GM12878 (cell line): ENCODE measurements around the gene HNRNPDL. TPM values are rescaled to one million over a fixed set of nuclear protein-coding genes. Genes with fewer than 3 reads are reported as not detected.
A peak's percentile ranks its signal among the peaks of the same experiment; 100 is the strongest.

Experiments
- ATAC-seq: fragments of 200-7000 bp; cut with Tn5 transposase; 3 replicates; pipeline ENCODE4 v1.9.1; 2020; ENCODE audit warnings: mild to moderate bottlenecking, moderate library complexity
- BruUV-seq: library from RNA; stranded (reverse); fragments of 400-500 nt; replicated peaks from 2 replicates; lab custom pipeline; 2021; lab: Mats Ljungman, UMichigan
- CTCF ChIA-PET: fragments of 300-600 bp; sonication (Branson Sonifier 250); formaldehyde crosslinking; extraction: SDS; loops from one replicate; lab custom pipeline; 2021; ENCODE audit warnings: inconsistent platforms; lab: Yijun Ruan, JAX
- POLR2A ChIA-PET: fragments of 350-600 bp; formaldehyde crosslinking; extraction: SDS; loops from one replicate; lab custom pipeline; 2021; ENCODE audit warnings: inconsistent platforms; lab: Charles Lee
- RAD21 ChIA-PET: fragments of 300-600 bp; sonication (Branson Sonifier 250); formaldehyde crosslinking; loops from one replicate; lab custom pipeline; 2023; ENCODE audit warnings: antibody characterized with exemption; ENCODE audit not compliant: unreplicated experiment; lab: Charles Lee
- SMC1A ChIA-PET: fragments of 300-600 bp; sonication (Branson Sonifier 250); formaldehyde crosslinking; loops from one replicate; lab custom pipeline; 2023; ENCODE audit not compliant: unreplicated experiment, uncharacterized antibody; lab: Charles Lee
- DNase-seq: peaks from one replicate; pipeline ENCODE4 v3.0.0-alpha.2; 2011; ENCODE audit warnings: low read depth, low spot score
- FAIRE-seq: peaks from 3 replicates; lab custom pipeline; 2011; peaks lifted over from hg19 to GRCh38; lab: Jason Lieb, UNC
- H2AFZ ChIP-seq: 2 replicates; pipeline ENCODE4 v1.6.0; 2011; ENCODE audit warnings: low read depth, low read length, control low read depth; ENCODE audit not compliant: control insufficient read depth
- H3K27ac ChIP-seq: 2 replicates; pipeline ENCODE4 v1.5.1; 2011; ENCODE audit warnings: control low read depth; ENCODE audit not compliant: control insufficient read depth, insufficient read depth
- H3K27me3 ChIP-seq, 2 experiments: replicated peaks in 1 of 2; 2 replicates each; pipeline versions ENCODE4 v1.6.0 to v1.6.1; 2011; ENCODE audit warnings: low read length in 1 of 2; ENCODE audit not compliant: control insufficient read depth in 2 of 2, insufficient read depth in 2 of 2
- H3K36me3 ChIP-seq, 2 experiments: 2 replicates each; pipeline ENCODE4 v1.5.1; 2011; ENCODE audit warnings: low read length in 1 of 2; ENCODE audit not compliant: control insufficient read depth in 2 of 2, insufficient read depth in 2 of 2
- H3K4me1 ChIP-seq: 2 replicates; pipeline ENCODE4 v1.6.1; 2011; ENCODE audit warnings: mild to moderate bottlenecking, low read length, moderate library complexity, mixed read lengths; ENCODE audit not compliant: control insufficient read depth, insufficient read depth
- H3K4me2 ChIP-seq: 2 replicates; pipeline ENCODE4 v1.6.0; 2011; ENCODE audit warnings: control low read depth; ENCODE audit not compliant: control insufficient read depth, insufficient read depth
- H3K4me3 ChIP-seq: fragments of 200-600 bp; sonication (generic); 2 replicates; pipeline ENCODE4 v1.5.1; 2016
- H3K79me2 ChIP-seq: 2 replicates; pipeline ENCODE4 v1.6.0; 2011; ENCODE audit warnings: low read length; ENCODE audit not compliant: control insufficient read depth, insufficient read depth
- H3K9ac ChIP-seq: 2 replicates; pipeline ENCODE4 v1.8.0; 2011; ENCODE audit warnings: low read length, control low read depth, mixed read lengths; ENCODE audit not compliant: control insufficient read depth, insufficient read depth
- H3K9me3 ChIP-seq: replicated peaks from 3 replicates; pipeline ENCODE4 v1.5.1; 2011; ENCODE audit warnings: mild to moderate bottlenecking, low read length; ENCODE audit not compliant: control insufficient read depth, insufficient read depth
- H4K20me1 ChIP-seq: 2 replicates; pipeline ENCODE4 v1.6.0; 2011; ENCODE audit not compliant: control insufficient read depth, insufficient read depth
- BCL3 ChIP-seq: IDR thresholded peaks from 2 replicates; pipeline ENCODE4 v1.6.1; 2011; ENCODE audit warnings: borderline replicate concordance, low read depth, mild to moderate bottlenecking, moderate library complexity, low read length; ENCODE audit not compliant: insufficient read depth, poor library complexity, severe bottlenecking
- BCLAF1 ChIP-seq: fragments of 450-650 bp; IDR thresholded peaks from 2 replicates; pipeline ENCODE4 v1.6.1; 2017; ENCODE audit warnings: antibody characterized with exemption, mild to moderate bottlenecking, moderate library complexity
- MYB ChIP-seq: fragments of 150-350 bp; IDR thresholded peaks from 2 replicates; pipeline ENCODE4 v1.6.1; 2014; ENCODE audit warnings: mild to moderate bottlenecking, low read depth, low read length, borderline replicate concordance
- SMARCA5 ChIP-seq: fragments of 450-650 bp; IDR thresholded peaks from 2 replicates; pipeline ENCODE4 v1.6.1; 2017; ENCODE audit warnings: mild to moderate bottlenecking
- STAT1 ChIP-seq: fragments of 450-650 bp; conservative IDR thresholded peaks from 2 replicates; pipeline ENCODE4 v1.6.1; 2014; ENCODE audit warnings: antibody characterized with exemption, mild to moderate bottlenecking
- ZNF24 ChIP-seq: fragments of 450-650 bp; IDR thresholded peaks from 2 replicates; pipeline ENCODE4 v1.6.1; 2017; ENCODE audit warnings: antibody characterized with exemption, mild to moderate bottlenecking
- WGBS: methylation state at CpG from one replicate; pipeline ENCODE4 v1.1.6; 2016; ENCODE audit warnings: low lambda C conversion rate; ENCODE audit not compliant: insufficient replicate concordance, insufficient coverage; ENCODE audit errors: missing lambda C conversion rate; 5-methylcytosine and 5-hydroxymethylcytosine counted together
- in situ Hi-C: fragments of 300-500 bp; cut with MboI; formaldehyde crosslinking; loops from 9 replicates; pipeline ENCODE4 v1.14.3; 2018; ENCODE audit warnings: mixed read lengths
- intact Hi-C: fragments of 100-400 bp; cut with micrococcal nuclease; formaldehyde crosslinking; loops from one replicate; pipeline ENCODE4 v1.14.2; 2022; ENCODE audit not compliant: unreplicated experiment
- polyA plus RNA-seq, 11 experiments: library from polyadenylated mRNA; depleted of rRNA in 4 of 11; unstranded in 6 of 11; stranded (reverse) in 5 of 11; fragments of >200 nt; fragmentation: Nextera tagmentation in 4 of 11; fragmentation: Illumina TruSeq in 1 of 11; extraction: Ambion mirVana in 4 of 11; extraction: Trizol in 1 of 11; gene quantifications; 1 replicate in 1 of 11; 2 replicates in 10 of 11; pipeline versions ENCODE4 v1.2.1 to v1.2.3, GENCODE V29; 2011 to 2016; ENCODE audit warnings: inconsistent platforms in 2 of 11, missing spikeins in 2 of 11, low read depth in 1 of 11
- total RNA-seq, 4 experiments: library from RNA; depleted of rRNA in 3 of 4; stranded (reverse); fragments of >200 nt in 3 of 4; fragmentation: Illumina TruSeq in 1 of 4; extraction: Trizol in 1 of 4; gene quantifications; 2 replicates each; pipeline versions ENCODE4 v1.2.1 to v1.2.3, GENCODE V29; 2013 to 2021
- TF ChIP-seq, protein P1 (sequence below): fragments of 450-650 bp; IDR thresholded peaks from 2 replicates; pipeline ENCODE4 v1.6.1; 2016; ENCODE audit warnings: mild to moderate bottlenecking, moderate library complexity, borderline replicate concordance

The HNRNPDL gene
- total and polyA plus RNA-seq, 10 of the 15 experiments (the other 5 are each of a cell fraction or from before 2014, with no cell fraction given): 217 to 510 (median 345) TPM

DNA sequence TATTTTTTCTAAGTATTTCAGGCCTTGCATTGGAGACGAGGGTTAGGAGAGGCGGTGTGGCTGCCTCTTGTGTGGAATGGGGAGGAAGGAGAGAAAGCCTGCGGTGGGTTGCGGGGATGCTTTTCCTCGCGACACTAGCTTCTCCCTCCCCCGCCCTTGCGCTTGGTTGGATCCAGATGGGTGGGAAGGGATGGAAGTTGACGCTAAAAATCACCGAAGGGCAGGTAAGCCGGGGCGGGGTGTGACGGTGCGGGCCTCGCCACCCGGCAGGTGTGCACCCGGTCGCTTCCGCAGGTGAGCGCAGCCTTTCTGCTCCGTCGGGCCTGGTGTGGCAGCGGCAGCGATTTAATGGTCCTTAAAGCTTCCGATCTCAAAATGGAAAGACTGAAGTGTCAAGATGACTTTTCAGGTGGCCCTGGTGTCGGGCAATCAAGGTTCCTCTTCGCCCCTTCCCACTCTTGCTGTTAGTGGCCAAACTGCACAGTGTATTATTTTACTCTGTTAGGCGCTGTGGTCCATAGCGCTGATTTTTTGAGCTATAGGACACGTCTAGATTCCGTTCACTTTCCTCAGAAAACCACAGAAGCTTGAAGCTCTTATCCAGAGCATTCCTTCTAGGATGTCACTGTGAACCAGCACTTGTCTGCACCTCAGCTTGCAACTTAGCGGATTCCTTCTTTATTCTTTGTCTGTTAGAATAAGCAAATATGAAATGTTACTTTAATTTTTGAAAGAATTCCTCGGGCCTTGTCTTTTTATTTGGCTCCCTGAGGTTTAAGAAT lies 893 bp upstream of the HNRNPDL start (continued):
- TF ChIP-seq, protein P1, sequence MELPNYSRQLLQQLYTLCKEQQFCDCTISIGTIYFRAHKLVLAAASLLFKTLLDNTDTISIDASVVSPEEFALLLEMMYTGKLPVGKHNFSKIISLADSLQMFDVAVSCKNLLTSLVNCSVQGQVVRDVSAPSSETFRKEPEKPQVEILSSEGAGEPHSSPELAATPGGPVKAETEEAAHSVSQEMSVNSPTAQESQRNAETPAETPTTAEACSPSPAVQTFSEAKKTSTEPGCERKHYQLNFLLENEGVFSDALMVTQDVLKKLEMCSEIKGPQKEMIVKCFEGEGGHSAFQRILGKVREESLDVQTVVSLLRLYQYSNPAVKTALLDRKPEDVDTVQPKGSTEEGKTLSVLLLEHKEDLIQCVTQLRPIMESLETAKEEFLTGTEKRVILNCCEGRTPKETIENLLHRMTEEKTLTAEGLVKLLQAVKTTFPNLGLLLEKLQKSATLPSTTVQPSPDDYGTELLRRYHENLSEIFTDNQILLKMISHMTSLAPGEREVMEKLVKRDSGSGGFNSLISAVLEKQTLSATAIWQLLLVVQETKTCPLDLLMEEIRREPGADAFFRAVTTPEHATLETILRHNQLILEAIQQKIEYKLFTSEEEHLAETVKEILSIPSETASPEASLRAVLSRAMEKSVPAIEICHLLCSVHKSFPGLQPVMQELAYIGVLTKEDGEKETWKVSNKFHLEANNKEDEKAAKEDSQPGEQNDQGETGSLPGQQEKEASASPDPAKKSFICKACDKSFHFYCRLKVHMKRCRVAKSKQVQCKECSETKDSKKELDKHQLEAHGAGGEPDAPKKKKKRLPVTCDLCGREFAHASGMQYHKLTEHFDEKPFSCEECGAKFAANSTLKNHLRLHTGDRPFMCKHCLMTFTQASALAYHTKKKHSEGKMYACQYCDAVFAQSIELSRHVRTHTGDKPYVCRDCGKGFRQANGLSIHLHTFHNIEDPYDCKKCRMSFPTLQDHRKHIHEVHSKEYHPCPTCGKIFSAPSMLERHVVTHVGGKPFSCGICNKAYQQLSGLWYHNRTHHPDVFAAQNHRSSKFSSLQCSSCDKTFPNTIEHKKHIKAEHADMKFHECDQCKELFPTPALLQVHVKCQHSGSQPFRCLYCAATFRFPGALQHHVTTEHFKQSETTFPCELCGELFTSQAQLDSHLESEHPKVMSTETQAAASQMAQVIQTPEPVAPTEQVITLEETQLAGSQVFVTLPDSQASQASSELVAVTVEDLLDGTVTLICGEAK: peak; percentile 27; the same call in 1 of the 2 replicates

GRCh38 chr4:82429728-82430192 lies 502 bp downstream of the HNRNPDL start:
- SMC1A ChIA-PET: interaction anchor here (0.7 to 3.1 kb wide), 5 partner anchors 57 to 470 kb away, joined by 3 to 12 read pairs (median 4); no protein-coding TSS in a partner anchor
- in situ Hi-C loops: loop anchor here (10.0 kb wide), 1 partner anchor 55 kb away; the partner anchor contains the start of gene HNRNPD
- intact Hi-C loops: loop anchor here (1.0 to 10.0 kb wide), 4 partner anchors 55 to 605 kb away; partner anchors contain the start of genes COPS4 and LIN54
- no peaks in the 10 kb centered on the region for H3K9me3 ChIP-seq
- H3K4me2 ChIP-seq: peak overlapping the region; percentile 65
- RAD21 ChIA-PET: interaction anchor here (0.7 to 2.4 kb wide), 8 partner anchors 8 to 145 kb away, joined by 3 to 10 read pairs (median 4); no protein-coding TSS in a partner anchor
- H3K9ac ChIP-seq: peak overlapping the region; percentile 99
- CTCF ChIA-PET: interaction anchor here (0.7 to 2.6 kb wide), 12 partner anchors 9 to 948 kb away, joined by 3 to 19 read pairs (median 4); partner anchors contain the start of gene HNRNPD
- peaks cover 86% of the 10 kb centered on the region for H3K79me2 ChIP-seq
- BruUV-seq: no TSS peak
- ATAC-seq (peak; percentile 3), DNase-seq (no peak), FAIRE-seq (no peak)
- peaks cover 2 to 14% of the 10 kb centered on the region in 2 experiments for H3K36me3 ChIP-seq
- H4K20me1 ChIP-seq: peaks cover 16% of the 10 kb centered on the region
- peak overlapping the region; percentile 98 for H3K27ac ChIP-seq
- POLR2A ChIA-PET: interaction anchor here (0.6 to 2.3 kb wide), 10 partner anchors 8 to 1825 kb away, joined by 3 to 18 read pairs (median 5); partner anchors contain the start of gene HNRNPD
- peak overlapping the region; percentile 97 for H3K4me3 ChIP-seq
- WGBS: 1% methylated on average over 58 of the region's 58 CpGs
- H3K27me3 ChIP-seq: no peaks in the 10 kb centered on the region
- H2AFZ ChIP-seq: peak overlapping the region; percentile 56
- peaks cover 3% of the 10 kb centered on the region; the same call in 1 of the 2 replicates for H3K4me1 ChIP-seq
- TF ChIP-seq SMARCA5: peak; percentile 35; the same call in 1 of the 2 replicates
- 0 out of 2 replicates have a peak, but pooled peaks have one; percentile 40 for TF ChIP-seq BCLAF1
- TF ChIP-seq STAT1: no peak
- no peak for TF ChIP-seq MYB
- no peak for TF ChIP-seq BCL3
- TF ChIP-seq ZNF24: peak; percentile 50; the same call in 1 of the 2 replicates
